Fibroblast of skin of abdomen (primary cell): ENCODE results near the gene SEMA6A.

Experiments
- DNase-seq: peaks from one replicate; pipeline ENCODE4 v3.0.0-alpha.2; 2013

SEMA6A gene

GRCh38 chr5:116577064-116577788 is 2.6 kb upstream of the SEMA6A start:
- DNase-seq: no peak

- DNase-seq: peak; percentile 73
These were observed 1.6 kb upstream of the SEMA6A start for GRCh38 chr5:116576053-116576713.

- DNase-seq: no peak
These were observed 866 bp upstream of the SEMA6A start for GRCh38 chr5:116575326-116576052.

GRCh38 chr5:116573702-116574366 is 789 bp downstream of the SEMA6A start:
- no peak for DNase-seq

- DNase-seq: no peak
These were observed 1.3 kb downstream of the SEMA6A start for GRCh38 chr5:116573279-116573701.

GRCh38 chr5:116572350-116573278 is 2.0 kb downstream of the SEMA6A start:
- DNase-seq: no peak

GRCh38 chr5:116571568-116572349 is 2.9 kb downstream of the SEMA6A start:
- DNase-seq: no peak

- DNase-seq: no peak
These were observed 4.6 kb downstream of the SEMA6A start for GRCh38 chr5:116569999-116570398.

- no peak for DNase-seq
These were observed 7.5 kb downstream of the SEMA6A start for GRCh38 chr5:116567106-116567505.

- DNase-seq: no peak
These were observed 8.4 kb downstream of the SEMA6A start for GRCh38 chr5:116566251-116566650.

- no peak for DNase-seq
These were observed 9.7 kb downstream of the SEMA6A start for GRCh38 chr5:116564756-116565490.

- no peak for DNase-seq
These were observed 10.3 kb downstream of the SEMA6A start for GRCh38 chr5:116564312-116564711.

- DNase-seq: no peak
These were observed 10.8 kb downstream of the SEMA6A start for GRCh38 chr5:116563736-116564308.

GRCh38 chr5:116562669-116563068 is 12.0 kb downstream of the SEMA6A start:
- no peak for DNase-seq

- no peak for DNase-seq
These were observed 13.0 kb downstream of the SEMA6A start for GRCh38 chr5:116561658-116562057.

GRCh38 chr5:116559673-116560164 is 14.9 kb downstream of the SEMA6A start:
- no peak for DNase-seq

GRCh38 chr5:116559239-116559638 is 15.4 kb downstream of the SEMA6A start:
- no peak for DNase-seq

- DNase-seq: no peak
These were observed 16.9 kb downstream of the SEMA6A start for GRCh38 chr5:116557669-116558271.

- DNase-seq: no peak
These were observed 19.9 kb downstream of the SEMA6A start for GRCh38 chr5:116554764-116555163.
